GM19452 (cell line): ENCODE data around the gene ZNF74.
"Not testable (repeated sequence)": the region's sequence is repeated elsewhere in the genome, so short reads cannot be mapped to it uniquely, and the experiment has no call there.

Experiments used
- ATAC-seq: cut with Tn5 transposase; IDR thresholded peaks from one replicate; pipeline ENCODE4 v1.9.1; 2021; ENCODE audit not compliant: unreplicated experiment

Gene ZNF74

GRCh38 chr22:20441631-20442484 lies 47.9 kb downstream of the ZNF74 start:
- ATAC-seq, result no peak

DNA sequence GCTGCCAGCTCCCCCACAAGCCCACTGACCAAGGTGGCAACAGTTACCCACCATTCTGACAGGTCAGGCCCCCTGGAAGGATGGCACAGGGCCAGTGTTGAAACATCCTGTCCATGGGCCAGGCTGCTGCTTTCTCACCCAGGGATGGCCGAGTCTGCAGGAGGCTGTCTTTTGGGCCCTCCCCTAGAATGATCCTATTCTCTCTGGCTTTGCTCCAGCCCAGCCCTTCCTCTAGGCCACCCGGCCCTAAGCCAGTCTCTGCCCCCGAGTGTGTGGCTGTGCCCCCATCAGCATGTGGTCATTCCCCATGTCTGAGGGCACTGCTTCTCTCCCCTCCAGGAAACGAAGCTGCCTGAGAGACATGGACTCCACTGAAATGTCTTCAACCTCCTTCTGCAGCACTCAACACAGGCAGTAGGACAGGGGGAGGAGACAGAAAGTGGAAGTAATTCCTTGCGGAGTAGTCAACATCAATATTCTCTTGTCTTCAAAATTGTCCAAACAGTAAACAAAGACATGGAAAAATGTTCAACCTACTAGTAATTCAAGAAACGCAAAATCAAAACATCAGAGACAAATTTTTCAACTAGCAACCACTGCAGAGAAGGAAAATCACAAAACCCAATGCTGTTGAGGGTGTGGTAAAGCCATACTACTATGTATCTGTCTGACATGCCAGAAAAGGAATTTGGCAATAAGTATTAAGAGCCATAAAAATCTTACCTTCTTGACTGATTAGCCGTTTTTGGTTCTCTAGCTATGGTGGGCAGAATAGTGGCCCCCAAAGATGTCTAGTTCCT lies 48.7 kb downstream of the ZNF74 start:
- no peak for ATAC-seq

- ATAC-seq, result no peak
Measured at GRCh38 chr22:20444325-20444724, 50.4 kb downstream of the ZNF74 start.

DNA sequence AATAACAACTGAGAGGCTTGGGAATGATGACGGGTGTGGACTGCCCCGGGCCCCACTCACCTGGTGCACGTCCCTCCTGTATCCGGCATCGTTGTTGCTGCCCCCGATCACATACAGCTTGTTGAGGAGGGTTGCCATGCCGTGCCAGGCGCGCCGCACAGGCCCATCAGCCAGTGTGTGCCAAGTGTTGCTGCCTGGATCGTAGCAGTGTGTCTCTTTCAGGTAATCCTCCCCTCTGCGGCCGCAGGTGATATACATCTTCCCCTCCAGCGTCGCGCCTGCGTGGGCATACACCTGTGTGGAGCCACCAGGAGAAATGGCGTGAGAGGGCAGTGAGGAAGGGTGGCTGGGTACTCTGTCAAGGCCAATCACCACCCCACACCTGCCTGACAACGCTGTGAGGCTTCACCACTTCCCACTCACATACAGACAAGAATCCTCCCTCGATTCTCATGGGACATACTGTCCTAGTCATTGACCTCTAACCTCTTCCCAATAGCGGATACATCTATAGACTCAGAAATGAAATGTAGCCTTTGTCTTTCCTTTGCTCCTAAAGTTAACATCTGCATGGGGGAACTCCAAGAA lies 52.5 kb downstream of the ZNF74 start:
- no peak for ATAC-seq

GRCh38 chr22:20448630-20449029 lies 54.7 kb downstream of the ZNF74 start:
- no peak for ATAC-seq

- ATAC-seq, result no peak
Measured at GRCh38 chr22:20449819-20450550, 56.0 kb downstream of the ZNF74 start.

GRCh38 chr22:20450551-20450906 lies 56.6 kb downstream of the ZNF74 start:
- no peak for ATAC-seq

DNA sequence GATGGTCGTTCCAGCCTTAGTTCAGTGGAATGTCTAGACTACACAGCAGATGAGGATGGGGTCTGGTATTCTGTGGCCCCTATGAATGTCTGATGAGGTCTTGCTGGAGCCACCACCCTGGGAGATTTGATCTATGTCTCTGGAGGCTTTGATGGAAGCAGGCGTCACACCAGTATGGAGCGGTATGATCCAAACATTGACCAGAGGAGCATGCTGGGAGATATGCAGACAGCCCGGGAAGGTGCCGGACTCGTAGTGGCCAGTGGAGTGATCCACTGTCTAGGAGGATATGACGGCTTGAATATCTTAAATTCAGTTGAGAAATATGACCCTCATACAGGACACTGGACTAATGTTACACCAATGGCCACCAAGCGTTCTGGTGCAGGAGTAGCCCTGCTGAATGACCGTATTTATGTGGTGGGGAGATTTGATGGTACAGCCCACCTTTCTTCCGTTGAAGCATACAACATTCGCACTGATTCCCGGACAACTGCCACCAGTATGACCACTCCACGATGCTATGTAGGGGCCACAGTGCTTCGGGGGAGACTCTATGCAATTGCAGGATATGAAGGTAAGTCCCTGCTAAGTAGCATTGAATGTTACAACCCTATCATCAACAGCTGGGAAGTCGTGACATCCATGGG lies 57.3 kb downstream of the ZNF74 start:
- not testable (repeated sequence) for ATAC-seq

DNA sequence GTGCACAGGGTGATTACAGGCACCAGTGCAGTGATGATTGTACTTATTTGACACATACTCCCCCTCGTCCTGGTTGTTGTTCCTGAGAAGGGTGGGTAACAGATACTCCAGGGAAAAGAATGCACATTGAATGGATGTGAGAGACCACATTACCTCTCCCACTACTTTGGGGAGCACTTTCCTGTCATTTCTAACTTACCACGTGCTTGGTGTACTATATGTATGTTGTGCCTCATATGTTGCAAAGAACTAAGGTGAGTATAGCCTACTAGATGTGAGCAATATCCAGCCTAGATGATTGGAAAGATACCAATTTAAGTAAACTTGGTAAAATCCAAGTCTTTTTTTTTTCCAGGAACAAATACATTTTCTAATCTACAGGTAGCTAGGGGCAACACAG lies 58.0 kb downstream of the ZNF74 start:
- no peak for ATAC-seq

DNA sequence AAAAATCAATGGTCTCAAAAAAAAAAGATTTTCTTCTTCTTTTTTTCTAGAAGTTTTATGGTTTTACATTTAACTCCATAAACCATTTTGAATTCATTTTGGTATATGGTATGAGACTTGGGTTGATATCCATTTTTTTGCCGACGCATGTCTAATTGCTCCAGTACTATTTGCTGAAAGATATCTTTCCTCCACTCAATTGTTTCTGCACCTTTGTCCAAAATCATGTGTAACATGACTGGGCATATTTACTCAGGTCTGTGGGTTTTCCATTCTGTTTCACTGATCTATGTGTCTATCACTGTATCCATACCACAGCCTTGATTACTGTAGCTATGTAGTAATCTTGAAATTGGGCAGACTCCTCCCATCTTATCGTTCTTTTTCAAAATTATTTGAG lies 59.3 kb downstream of the ZNF74 start:
- ATAC-seq, result no peak

DNA sequence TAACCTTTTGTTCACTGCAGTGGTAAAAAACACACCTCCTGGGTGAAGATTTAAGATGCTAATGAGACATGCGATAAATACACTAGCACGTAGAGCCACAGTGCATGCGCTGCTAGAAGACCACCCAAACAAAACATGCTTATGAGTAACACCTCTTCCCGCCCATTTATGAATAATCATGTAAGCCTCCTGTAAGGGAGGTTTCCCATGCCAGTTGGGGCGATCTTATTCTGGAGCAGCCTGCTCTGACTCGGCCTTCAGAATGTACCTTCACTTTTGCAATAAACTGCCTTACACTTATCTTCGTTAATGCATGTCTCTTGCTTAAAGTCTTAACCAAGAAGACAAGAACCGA lies 61.7 kb downstream of the ZNF74 start:
- ATAC-seq, result no peak

DNA sequence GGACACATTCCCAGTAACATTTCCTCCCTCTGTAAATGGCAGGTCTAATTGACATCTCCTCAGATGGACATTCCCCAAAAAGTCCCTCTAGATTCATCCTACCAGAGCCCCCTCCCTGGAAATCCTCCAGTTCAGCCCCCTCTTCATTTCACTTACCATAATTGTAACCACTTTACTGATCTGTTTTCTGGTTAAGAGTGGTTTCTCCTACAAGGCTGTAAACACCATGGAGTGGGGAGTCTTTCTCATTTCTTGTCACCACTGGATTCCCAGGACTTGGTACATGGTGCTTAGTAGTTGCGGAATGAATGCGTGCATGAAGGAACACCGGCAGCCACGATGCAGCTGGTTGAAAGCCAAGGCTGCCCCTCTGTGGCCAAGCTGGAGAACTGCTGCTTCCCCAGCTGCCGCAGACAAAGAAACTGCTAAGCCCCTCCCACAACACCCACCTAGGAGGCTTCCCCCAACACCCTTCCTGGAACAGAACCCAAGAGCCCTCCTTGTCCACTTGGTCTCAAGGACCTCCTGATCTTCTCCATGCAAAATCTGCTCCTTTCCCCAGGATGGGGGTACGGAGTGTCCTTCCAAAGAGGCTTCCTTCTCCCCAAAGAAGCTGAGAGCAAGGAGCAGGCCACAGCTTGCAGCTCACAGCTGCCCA lies 62.2 kb downstream of the ZNF74 start:
- ATAC-seq, result no peak

DNA sequence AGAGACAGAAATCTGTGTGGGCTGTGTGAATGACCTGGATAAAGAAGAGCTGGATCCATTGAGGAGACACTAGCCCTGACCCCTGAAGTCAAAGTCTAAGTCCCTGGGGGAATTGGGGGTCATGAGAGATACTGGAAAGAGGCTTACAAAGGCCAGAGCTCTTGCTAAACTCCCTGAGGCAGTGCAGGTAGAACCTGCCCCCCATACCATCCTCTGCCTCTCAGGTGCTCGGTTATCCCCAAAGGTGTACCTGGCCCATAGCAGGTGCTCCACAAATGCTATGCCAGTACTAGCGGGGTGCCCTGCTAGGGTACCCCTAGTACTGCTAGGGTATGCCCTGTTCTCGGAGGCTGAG lies 62.7 kb downstream of the ZNF74 start:
- no peak for ATAC-seq

GRCh38 chr22:20457506-20458240 lies 63.7 kb downstream of the ZNF74 start:
- ATAC-seq, result no peak
